GM12873 (cell line): Measurements from ENCODE around the gene CES2.

Experiments
- TF ChIP-seq, protein P1 (sequence below): IDR thresholded peaks from 2 replicates; pipeline ENCODE4 v1.5.1; 2012; ENCODE audit warnings: low read depth, mild to moderate bottlenecking, moderate library complexity, low read length, control low read depth; ENCODE audit not compliant: insufficient read depth; ENCODE audit errors: missing control alignments

CES2 gene

DNA sequence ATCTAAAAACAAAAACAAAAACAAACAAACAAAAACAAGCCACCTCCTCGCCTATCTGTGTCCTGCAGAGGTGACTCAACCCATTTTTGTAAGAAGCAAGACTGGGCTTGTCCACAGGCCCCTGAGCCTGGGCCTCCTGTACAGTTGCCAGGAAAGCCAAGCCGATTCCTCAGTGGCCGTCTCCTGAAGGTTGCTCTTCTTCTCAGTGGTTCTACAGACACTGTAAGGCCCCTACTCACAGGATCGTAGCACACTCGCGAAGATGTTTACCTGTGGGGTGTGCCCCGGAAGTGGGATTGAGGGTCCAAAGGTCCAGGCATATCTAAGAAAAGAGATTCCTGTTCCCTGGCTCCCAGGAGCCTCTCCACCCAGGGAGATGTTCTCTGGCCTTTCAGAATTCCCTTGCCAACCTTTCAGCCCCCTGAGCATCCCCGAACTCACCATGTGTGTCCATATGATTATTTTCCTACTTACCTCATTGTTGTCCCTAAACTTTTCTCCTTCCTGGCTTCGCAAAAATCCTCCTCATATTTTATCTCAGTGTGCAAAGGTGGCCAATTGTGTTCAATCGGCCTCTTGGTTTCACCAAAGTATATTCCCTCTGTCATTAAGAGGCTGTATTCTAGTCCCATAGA, 18.3 kb downstream of the CES2 start:
- TF ChIP-seq, protein P1, sequence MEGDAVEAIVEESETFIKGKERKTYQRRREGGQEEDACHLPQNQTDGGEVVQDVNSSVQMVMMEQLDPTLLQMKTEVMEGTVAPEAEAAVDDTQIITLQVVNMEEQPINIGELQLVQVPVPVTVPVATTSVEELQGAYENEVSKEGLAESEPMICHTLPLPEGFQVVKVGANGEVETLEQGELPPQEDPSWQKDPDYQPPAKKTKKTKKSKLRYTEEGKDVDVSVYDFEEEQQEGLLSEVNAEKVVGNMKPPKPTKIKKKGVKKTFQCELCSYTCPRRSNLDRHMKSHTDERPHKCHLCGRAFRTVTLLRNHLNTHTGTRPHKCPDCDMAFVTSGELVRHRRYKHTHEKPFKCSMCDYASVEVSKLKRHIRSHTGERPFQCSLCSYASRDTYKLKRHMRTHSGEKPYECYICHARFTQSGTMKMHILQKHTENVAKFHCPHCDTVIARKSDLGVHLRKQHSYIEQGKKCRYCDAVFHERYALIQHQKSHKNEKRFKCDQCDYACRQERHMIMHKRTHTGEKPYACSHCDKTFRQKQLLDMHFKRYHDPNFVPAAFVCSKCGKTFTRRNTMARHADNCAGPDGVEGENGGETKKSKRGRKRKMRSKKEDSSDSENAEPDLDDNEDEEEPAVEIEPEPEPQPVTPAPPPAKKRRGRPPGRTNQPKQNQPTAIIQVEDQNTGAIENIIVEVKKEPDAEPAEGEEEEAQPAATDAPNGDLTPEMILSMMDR = no peak

DNA sequence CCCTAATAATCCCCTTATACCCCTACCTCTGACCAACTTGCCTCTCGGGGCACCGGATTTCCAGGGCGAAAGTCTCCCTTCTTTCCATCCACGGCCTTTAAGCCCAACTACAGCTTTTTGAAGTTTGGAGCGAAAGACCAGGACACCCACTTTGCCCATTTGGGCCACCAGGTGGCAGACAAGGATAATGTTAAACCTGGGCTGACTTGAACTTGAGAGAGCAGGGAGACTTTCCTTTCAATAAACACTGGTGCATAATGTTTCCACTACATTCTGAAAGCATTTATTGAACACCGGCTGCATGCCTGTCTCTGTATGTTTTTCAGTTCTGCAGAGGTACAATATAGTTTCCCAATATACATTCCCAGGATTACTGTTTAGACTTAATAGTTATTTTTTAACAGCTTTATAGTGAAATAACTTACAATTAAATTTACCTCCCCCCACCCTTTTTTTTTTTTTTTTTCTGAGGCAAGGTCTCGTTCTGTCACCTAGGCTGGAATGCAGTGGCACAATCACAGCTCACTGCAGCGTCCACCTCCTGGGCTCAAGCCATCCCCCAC, 18.9 kb downstream of the CES2 start:
- TF ChIP-seq, protein P1 = peak; percentile 88

DNA sequence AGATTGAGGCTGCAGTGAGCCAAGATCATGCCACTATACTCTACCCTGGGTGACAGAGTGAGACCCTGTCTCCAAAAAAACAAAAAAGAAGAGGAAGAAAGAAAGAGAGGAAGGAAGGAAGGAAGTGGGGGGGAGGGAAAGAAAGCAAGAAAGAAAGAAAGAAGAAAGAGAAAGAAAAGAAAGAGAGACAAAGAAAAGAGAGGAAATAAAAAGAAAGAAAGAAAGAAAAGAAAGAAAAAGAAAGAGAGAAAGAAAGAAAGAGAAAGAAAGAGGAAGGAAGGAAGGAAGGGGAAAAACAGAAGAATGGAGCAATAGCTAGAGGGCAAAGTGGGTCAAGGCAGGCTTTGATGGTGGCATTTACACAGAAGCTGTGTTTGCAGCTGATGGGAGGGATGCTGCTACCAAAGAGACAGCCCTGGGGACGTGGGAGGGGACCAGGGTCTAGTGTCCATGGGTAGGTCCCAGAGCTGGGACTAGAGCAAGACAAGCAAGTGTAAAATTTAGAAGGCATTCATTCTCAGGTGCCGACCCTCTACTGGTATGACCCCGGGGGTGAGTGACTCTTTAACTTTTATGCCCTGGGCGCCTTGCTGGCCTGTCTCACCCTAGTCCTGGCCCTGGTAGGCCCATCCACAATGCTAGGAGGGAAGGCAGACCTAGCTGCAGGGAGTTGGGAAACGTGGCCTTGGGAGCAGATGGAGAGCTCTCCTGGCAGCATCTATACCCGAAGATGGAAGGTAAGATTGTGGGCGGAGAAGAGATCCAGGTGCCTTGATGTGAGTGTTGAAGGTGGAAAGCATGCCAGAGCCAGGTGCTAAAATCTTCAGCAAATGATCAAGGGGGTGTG, 23.8 kb downstream of the CES2 start:
- TF ChIP-seq, protein P1 = no peak

DNA sequence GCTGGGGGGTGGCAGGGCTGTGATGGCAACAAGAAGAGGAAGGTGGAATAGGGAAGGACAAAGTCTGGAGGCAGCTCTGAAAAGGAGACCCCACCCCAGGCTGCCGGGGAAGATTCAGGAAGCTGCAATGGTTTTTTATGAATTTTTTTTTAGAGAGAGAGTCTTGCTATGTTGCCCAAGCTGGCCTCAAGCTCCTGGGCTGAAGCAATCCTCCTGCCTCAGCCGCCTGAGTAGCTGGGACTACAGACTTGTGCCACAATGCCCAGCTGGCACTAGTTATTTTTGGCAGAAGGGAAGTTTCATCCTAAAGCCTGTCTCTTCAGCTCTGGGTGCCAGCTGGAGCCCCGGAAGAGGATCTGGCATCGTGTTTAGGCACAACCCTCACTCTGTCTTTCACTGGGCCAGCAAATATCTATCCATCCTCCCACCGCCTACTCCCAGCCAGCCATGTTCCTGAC, 24.4 kb downstream of the CES2 start:
- TF ChIP-seq, protein P1 = no peak

DNA sequence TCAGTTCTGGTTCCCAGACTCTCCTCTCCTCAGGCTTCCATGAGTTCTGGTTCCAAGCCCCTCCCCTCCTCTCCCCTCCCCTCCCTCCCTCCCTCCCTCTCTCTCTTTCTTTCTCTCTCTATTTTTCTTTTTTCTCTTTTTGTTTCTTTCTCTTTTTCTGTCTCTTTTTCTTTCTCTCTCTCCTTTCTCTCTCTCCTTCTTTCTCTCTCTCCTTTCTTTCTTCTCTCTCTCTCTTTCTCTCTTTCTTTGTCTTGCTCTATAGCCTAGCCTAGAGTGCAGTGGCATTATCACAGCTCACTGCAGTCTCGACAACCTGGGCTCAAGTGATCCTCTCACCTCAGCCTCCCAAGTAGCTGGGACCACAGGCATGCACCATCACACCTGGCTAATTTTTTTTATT, 25.0 kb downstream of the CES2 start:
- TF ChIP-seq, protein P1 = no peak

DNA sequence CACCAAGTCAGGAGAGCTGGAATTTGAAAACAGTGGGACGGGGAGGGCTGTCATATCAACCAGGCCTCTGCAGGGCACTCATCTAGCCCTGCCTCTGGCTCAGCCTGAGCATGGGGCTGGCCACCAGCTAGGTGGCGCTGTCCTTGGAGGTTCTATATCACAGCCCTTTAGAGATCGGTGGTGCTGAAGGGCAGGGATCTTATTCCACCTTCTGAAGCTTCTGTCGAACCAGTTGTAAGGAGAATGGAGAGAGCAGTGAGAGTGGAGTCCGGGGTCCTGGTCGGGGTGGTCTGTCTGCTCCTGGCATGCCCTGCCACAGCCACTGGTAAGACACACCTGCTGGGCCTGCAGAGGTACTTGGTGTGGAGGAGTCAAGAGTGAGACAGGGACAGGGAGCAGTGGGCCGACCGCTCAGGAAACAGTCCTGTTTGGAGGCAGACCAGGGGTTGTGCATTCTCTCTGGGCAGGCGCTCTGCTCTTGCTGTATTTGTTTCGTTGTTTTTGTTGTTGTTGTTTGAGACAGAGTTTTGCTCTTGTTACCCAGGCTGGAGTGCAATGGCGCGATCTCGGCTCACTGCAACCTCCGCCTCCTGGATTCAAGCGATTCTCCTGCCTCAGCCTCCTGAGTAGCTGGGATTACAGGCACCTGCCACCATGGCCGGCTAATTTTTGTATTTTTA, 25.9 kb downstream of the CES2 start, which contains the start of gene CES3:
CES3 (plus strand) TSS at position 202 of the 680 bp plus-strand sequence; CDS start at position 244, 42 bp downstream.
- TF ChIP-seq, protein P1 = peak; percentile 91
